Stimulated activated CD4-positive, alpha-beta T cell treated with anti-CD3 and anti-CD28 coated beads, Interleukin-4, amount 100 ng/mL, for 48 hours (primary cell): ENCODE results near the gene SNCAIP.
"Not testable (repeated sequence)": the region's sequence is repeated elsewhere in the genome, so short reads cannot be mapped to it uniquely, and the experiment has no call there.

Experiments
- DNase-seq, 2 donors: peaks; one replicate each; pipeline ENCODE4 v3.0.0-alpha.2; 2020; ENCODE audit warnings: low read depth in 2 of 2

SNCAIP gene

DNA sequence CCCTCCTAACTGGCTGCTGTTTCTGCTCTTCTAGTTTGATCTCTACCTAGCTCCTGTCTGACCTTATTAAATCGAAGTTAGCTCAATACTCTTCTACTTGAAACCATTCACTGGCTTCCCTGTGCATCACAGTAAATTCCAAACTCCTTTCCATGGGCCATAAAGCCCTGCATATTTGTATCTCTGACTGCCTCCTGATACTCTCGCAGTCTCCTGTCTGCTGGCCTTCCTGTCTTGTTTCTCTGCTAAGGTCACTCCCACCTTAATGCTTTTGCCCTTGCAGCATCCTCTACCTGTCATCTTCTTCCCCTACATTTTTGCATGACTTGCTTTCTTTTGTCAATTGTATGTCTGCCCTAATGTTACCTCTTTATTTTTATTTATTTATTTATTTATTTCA lies 44.8 kb downstream of the SNCAIP start:
- no peak for DNase-seq

- DNase-seq, result no peak
Measured at GRCh38 chr5:122358372-122358979, 46.4 kb downstream of the SNCAIP start.

DNA sequence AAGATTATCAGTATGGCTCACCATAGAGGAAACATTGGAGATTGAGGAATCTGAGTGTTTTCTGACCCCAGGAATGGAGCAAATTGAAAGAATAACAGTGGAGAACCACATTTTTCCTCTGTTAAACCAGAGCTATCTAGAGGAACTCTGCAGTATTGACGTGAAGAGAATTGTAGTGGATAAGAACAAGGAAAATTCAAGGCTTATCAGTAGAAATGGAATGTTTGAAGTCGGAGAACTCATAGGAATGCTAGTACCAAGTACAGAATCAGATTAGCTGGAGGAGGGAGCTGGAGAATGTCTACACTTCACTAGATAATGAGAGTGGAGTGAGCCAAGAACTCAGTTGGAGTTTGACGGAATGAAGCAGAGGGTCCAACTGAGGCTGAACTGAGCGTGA lies 50.3 kb downstream of the SNCAIP start:
- DNase-seq, result no peak

GRCh38 chr5:122363623-122364022 lies 51.6 kb downstream of the SNCAIP start:
- DNase-seq, result no peak

DNA sequence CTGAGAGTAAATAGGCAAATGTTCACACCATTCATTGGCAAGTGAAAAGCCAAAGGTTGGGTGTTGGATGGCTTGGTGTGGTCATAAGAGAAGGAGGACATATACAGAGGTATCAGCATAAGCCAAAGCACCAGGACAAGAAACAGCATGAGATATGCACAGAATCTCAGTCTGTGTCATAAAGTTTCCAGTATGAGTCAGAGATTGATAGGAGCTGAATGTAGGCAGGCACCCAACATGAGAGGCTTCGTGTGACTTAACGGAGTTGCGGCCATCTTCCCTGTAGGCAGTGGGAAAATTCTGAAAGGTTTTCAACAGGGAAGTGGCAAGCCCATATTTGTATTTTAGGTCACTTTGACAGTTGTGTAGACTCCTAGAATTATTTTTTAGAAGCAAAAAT lies 54.5 kb downstream of the SNCAIP start:
- DNase-seq, result no peak

- no peak for DNase-seq
Measured at GRCh38 chr5:122367456-122367855, 55.4 kb downstream of the SNCAIP start.

DNA sequence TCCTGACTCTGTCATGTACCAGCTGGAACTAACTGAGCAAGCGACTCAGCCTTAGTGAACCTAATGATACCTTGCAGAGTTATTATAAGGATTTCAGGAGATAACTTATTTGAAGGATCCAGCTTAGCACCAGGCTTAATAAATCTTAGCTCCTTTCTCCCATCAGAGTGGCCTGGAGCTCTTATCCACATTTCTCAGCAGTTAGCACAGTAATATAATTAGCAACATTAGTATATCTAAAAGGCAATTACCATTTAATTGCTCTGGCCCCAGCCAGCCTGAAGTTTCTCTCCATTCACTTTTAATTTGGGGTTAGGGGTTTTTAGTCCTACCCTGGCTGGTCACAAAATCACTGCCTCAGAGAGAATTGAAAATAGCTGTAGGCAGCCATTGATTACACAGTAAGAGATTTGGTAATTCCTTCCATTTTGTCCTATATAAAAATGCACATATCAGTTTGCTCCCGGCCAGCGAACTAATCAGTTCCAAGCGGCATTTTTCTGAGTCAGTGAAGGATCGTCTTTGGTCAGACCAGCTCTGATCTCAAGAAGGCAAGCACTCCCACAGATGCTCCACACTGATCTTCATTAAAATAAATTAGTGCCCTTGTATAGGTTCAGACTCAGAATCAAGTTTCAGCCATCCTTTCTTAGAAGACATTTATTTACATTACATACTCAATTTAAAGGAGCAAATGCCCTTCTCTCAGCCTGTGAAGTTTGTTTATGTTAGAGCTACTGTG lies 56.6 kb downstream of the SNCAIP start:
- no peak for DNase-seq

DNA sequence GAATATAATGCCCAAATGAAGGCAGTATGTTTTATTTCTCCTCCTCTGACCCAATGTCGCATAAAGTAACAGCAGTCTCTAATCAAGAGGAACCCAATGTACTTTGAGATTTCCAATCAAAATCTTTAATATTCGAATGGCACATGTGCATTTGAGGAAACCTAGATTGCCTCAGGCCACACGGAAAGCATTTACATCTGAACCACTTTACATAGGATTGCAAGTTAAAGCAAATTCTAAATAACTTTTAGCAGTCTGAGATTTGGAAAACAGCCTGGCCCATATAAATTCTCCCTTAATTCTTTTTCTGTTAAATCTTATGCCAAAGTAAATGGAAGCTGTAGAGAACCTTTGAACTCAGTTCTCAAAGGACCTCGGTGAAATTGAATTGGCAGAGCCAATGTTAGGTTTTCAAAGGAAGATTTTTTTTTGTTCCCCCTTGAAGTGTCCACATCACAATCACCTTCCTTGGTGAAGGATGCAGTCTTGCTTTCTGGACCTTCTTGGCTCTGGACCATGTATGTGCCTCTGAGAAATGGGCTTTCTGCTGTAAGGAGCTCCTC lies 57.3 kb downstream of the SNCAIP start:
- DNase-seq, result no peak

GRCh38 chr5:122371511-122372151 lies 59.6 kb downstream of the SNCAIP start:
- DNase-seq, result no peak

- DNase-seq, result no peak
Measured at GRCh38 chr5:122374110-122374509, 62.1 kb downstream of the SNCAIP start.

- DNase-seq, result no peak
Measured at GRCh38 chr5:122375801-122376200, 63.8 kb downstream of the SNCAIP start.

- no peak for DNase-seq
Measured at GRCh38 chr5:122376250-122376649, 64.2 kb downstream of the SNCAIP start.

GRCh38 chr5:122377026-122377425 lies 65.0 kb downstream of the SNCAIP start:
- DNase-seq, result no peak

DNA sequence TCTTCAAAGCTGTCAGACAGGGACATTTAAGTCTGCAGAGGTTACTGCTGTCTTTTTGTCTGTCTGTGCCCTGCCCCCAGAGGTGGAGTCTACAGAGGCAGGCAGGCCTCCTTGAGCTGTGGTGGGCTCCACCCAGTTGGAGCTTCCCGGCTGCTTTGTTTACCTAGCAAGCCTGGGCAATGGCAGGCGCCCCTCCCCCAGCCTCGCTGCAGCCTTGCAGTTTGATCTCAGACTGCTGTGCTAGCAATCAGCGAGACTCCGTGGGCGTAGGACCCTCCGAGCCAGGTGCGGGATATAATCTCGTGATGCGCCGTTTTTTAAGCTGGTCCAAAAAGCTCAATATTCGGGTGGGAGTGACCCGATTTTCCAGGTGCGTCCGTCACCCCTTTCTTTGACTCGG lies 70.9 kb downstream of the SNCAIP start:
- not testable (repeated sequence) for DNase-seq

- no peak for DNase-seq
Measured at GRCh38 chr5:122384739-122385235, 72.8 kb downstream of the SNCAIP start.

GRCh38 chr5:122385286-122385685 lies 73.2 kb downstream of the SNCAIP start:
- no peak for DNase-seq

DNA sequence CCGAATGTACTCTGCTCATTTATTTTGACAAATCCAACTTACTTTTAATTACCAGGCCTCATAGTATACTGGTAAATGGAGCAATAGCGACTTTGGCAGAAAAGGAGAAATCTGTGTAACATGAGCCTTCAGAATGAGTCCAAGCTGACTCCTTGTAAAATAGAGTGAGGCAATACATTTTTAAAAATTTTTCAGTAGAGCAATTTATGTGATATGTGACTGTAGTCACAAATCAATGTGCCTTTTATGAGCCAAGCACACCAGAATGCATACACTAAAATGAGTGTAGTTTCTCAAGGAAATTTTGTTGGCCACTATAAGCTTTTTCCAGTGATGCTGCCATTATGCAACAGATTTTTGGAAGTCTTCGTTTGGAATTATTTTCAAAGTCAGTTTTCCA lies 73.8 kb downstream of the SNCAIP start:
- DNase-seq, result no peak

GRCh38 chr5:122390154-122390553 lies 78.1 kb downstream of the SNCAIP start:
- DNase-seq, result no peak

DNA sequence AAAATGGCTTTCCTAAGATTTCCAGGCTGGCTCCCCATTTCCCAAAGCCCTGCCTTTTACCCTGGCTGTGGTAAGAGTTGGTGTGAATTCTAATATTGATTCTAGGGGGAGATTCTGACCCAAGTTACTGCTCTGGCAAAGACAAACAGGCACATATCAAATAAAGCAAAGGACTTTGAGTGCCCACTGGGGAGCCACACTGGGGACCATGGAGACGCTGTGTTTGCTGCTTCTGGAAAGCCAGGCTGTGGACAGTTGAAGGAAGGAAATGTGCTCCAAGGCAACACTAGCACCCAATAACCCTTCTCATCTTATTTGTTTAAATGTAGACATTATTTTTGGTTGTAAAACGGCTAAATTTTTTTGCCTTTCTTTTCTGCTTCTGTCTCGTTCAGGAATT lies 78.7 kb downstream of the SNCAIP start:
- DNase-seq, result no peak

DNA sequence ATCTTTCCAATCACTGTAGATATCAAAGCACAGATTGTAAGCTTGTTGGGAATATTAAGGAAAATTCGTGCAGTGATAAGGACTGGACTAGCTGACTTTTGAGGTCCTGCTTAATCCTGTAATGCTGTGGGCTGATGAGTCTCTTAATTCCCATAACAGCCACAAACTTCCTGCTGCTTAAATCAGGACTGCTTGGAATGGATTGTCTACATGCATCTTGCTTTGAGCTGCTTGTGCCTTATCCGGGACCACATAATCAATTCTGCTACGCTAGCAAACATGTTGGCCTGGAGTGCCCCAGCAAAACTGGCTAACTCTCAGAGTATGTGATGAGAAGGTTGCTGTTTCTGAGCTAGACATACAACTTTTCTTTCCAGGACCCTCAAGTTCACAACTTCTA lies 79.6 kb downstream of the SNCAIP start:
- DNase-seq, result no peak

- no peak for DNase-seq
Measured at GRCh38 chr5:122392224-122392623, 80.2 kb downstream of the SNCAIP start.

DNA sequence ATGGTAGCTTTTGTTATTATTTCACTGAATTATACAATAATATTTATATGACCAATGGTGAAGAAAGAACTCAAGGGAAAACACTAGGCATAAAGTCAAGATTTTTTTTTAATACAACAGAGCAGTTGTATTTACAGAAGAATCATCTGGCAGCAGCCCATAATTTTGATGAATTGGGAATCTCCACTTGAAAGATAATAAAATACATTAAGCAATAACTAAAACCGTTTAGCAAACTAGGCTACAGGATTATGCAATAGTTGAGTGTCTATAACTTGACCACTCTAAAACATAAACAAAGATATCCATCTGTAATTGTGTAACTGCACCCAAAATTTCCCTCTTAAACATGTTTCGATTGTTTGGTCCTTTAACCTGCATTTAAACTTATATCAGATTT lies 80.8 kb downstream of the SNCAIP start:
- DNase-seq, result no peak
